Suprapubic skin (tissue), 4 donors: ENCODE data around the gene SRCAP. TPM values are rescaled to one million over a fixed set of nuclear protein-coding genes. Genes with fewer than 3 reads are reported as not detected.

ENCODE experiments used
- DNase-seq, 2 donors: peaks; one replicate each; pipeline ENCODE4 v3.0.0-alpha.2; 2019; ENCODE audit warnings: low spot score in 2 of 2
- H3K27ac ChIP-seq: fragments of 200-600 bp; sonication (generic); one replicate; pipeline ENCODE4 v1.5.1; 2019
- H3K27me3 ChIP-seq: fragments of 200-600 bp; sonication (generic); one replicate; pipeline ENCODE4 v1.5.1; 2019
- H3K36me3 ChIP-seq: fragments of 200-600 bp; sonication (generic); one replicate; pipeline ENCODE4 v1.5.1; 2019
- H3K4me1 ChIP-seq: fragments of 200-600 bp; sonication (generic); one replicate; pipeline ENCODE4 v1.5.1; 2019
- H3K4me3 ChIP-seq: fragments of 200-600 bp; sonication (generic); one replicate; pipeline ENCODE4 v1.5.1; 2019; ENCODE audit warnings: mild to moderate bottlenecking
- H3K9me3 ChIP-seq: fragments of 200-600 bp; sonication (generic); one replicate; pipeline ENCODE4 v1.5.1; 2019
- EP300 ChIP-seq: sonication (generic); formaldehyde crosslinking; IDR thresholded peaks from one replicate; pipeline ENCODE4 v1.6.1; 2017; ENCODE audit warnings: antibody characterized with exemption
- POLR2A ChIP-seq, 2 donors: fragments of 450-650 bp; IDR thresholded peaks; one replicate each; pipeline ENCODE4 v1.6.1; 2017; ENCODE audit warnings: antibody characterized with exemption in 2 of 2, mild to moderate bottlenecking in 2 of 2, moderate library complexity in 2 of 2
- POLR2AphosphoS5 ChIP-seq, 3 donors: sonication (generic); formaldehyde crosslinking; IDR thresholded peaks; one replicate each; pipeline ENCODE4 v1.6.1; 2017; ENCODE audit warnings: antibody characterized with exemption in 3 of 3
- WGBS: methylation state at CpG from one replicate; pipeline ENCODE4 v1.1.5; 2018; 5-methylcytosine and 5-hydroxymethylcytosine counted together
- total RNA-seq, 4 donors: library from RNA; depleted of rRNA; stranded (reverse); fragments of >200 nt; gene quantifications; one replicate each; pipeline ENCODE4 v1.1.0, GENCODE V29; 2016
- TF ChIP-seq, protein P1 (sequence below), 2 donors: fragments of 200-600 bp in 1 of 2; fragments of 450-650 bp in 1 of 2; sonication (generic) in 1 of 2; IDR thresholded peaks; one replicate each; pipeline ENCODE4 v1.5.1; 2016 to 2019; ENCODE audit warnings: antibody characterized with exemption in 2 of 2, mild to moderate bottlenecking in 1 of 2, moderate library complexity in 1 of 2

Gene SRCAP
- total RNA-seq, 4 donors from 2014 or later = 42.9 to 50.0 (median 44.6) TPM

GRCh38 chr16:30669026-30669902 lies 29.7 kb upstream of the SRCAP start:
- 87% methylated on average over 34 of the region's 41 CpGs for WGBS
- DNase-seq = no peak
- no peak overlapping the region for H3K4me3 ChIP-seq
- no peaks in the 10 kb centered on the region for H3K27me3 ChIP-seq
- H3K4me1 ChIP-seq = peaks cover 5% of the 10 kb centered on the region
- no peak for TF ChIP-seq POLR2AphosphoS5 (IDR thresholded peaks at IDR 0.05)
- no peak for TF ChIP-seq EP300
- no peak for TF ChIP-seq POLR2A (IDR thresholded peaks at IDR 0.05)
- TF ChIP-seq, protein P1, sequence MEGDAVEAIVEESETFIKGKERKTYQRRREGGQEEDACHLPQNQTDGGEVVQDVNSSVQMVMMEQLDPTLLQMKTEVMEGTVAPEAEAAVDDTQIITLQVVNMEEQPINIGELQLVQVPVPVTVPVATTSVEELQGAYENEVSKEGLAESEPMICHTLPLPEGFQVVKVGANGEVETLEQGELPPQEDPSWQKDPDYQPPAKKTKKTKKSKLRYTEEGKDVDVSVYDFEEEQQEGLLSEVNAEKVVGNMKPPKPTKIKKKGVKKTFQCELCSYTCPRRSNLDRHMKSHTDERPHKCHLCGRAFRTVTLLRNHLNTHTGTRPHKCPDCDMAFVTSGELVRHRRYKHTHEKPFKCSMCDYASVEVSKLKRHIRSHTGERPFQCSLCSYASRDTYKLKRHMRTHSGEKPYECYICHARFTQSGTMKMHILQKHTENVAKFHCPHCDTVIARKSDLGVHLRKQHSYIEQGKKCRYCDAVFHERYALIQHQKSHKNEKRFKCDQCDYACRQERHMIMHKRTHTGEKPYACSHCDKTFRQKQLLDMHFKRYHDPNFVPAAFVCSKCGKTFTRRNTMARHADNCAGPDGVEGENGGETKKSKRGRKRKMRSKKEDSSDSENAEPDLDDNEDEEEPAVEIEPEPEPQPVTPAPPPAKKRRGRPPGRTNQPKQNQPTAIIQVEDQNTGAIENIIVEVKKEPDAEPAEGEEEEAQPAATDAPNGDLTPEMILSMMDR (IDR thresholded peaks at IDR 0.05) = no peak
- no peak overlapping the region for H3K27ac ChIP-seq
- no peaks in the 10 kb centered on the region for H3K9me3 ChIP-seq
- H3K36me3 ChIP-seq = peaks cover 66% of the 10 kb centered on the region

DNA sequence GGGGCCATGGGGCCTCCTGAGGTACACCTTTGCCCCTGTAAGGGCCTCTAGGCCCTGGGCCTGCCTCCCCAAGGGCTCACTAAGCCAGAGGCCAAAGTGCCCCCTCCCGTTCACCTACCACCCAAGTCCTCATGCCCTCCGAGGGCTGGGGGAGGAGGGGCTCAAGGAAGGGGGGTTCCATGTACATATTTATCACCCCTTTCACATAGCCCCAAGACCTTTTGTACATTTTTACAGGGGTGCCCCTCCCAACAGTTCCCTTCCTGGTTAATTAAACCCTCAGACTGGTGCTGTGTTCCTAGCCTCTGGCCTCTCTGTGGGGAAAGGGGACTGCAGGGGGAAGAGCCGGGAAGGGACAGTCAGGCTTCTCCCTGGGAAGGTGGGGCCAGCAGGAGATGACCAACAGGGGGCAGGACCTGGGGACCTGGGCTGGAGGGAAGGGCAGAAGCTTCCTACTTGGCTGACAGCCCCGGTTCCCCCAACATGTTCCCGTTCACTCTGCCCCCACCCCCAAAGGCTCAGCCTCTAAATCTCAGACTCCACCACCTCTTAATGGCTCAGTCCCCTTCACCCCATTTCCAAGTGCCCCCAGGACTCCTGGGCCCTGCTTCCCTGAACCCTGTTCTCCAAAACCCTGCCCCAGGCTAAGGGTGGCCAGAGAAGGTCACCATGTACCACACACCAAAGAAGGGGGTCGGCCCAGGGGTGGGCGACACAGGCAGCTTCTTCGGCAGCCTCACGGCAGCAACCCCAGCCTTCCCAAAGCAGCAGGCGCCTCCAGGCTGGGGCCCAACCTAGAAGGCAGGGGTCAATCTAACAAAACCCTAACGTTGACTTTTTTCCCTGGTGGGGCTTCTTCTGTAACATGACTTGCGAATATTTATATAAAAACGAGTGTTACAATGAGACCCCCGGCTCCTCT lies 28.8 kb upstream of the SRCAP start:
- DNase-seq = no peak
- no peak for TF ChIP-seq POLR2AphosphoS5 (IDR thresholded peaks at IDR 0.05)
- TF ChIP-seq POLR2A (IDR thresholded peaks at IDR 0.05) = no peak
- no peak for TF ChIP-seq EP300
- TF ChIP-seq, protein P1 (IDR thresholded peaks at IDR 0.05) = no peak
- peaks cover 57% of the 10 kb centered on the region for H3K36me3 ChIP-seq
- no peaks in the 10 kb centered on the region for H3K27me3 ChIP-seq
- no peak overlapping the region for H3K4me3 ChIP-seq
- no peaks in the 10 kb centered on the region for H3K9me3 ChIP-seq
- no peaks in the 10 kb centered on the region for H3K4me1 ChIP-seq
- WGBS = 83% methylated on average over 14 of the region's 14 CpGs
- H3K27ac ChIP-seq = no peak overlapping the region

DNA sequence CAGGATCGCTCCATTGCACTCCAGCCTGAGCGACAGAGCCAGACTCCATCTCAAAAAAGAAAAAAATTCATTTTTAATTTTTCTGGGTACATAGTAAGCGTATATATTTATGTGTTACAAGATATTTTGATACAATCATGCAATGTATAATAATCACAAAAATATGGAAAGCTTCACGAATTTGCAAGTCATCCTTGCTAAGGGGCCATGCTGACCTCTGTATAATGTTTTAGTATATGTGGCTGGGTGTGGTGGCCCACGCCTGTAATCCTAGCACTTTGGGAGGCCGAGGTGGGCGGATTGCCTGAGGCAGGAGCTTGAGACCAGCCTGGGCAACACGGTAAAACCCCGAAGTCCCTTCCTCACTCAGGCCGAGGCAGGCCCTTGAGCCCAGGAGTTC lies 23.8 kb upstream of the SRCAP start:
- Histone ChIP-seq H3K27ac (no peak overlapping the region), H3K4me3 (no peak overlapping the region), H3K36me3 (peaks cover 7% of the 10 kb centered on the region), H3K9me3 (no peaks in the 10 kb centered on the region), H3K4me1 (no peaks in the 10 kb centered on the region), H3K27me3 (no peaks in the 10 kb centered on the region)
- no peak for DNase-seq
- TF ChIP-seq POLR2AphosphoS5 (IDR thresholded peaks at IDR 0.05) (no peak), EP300 (no peak), POLR2A (IDR thresholded peaks at IDR 0.05) (no peak)
- TF ChIP-seq, protein P1 (IDR thresholded peaks at IDR 0.05) = no peak
- 83% methylated on average over 10 of the region's 10 CpGs for WGBS

DNA sequence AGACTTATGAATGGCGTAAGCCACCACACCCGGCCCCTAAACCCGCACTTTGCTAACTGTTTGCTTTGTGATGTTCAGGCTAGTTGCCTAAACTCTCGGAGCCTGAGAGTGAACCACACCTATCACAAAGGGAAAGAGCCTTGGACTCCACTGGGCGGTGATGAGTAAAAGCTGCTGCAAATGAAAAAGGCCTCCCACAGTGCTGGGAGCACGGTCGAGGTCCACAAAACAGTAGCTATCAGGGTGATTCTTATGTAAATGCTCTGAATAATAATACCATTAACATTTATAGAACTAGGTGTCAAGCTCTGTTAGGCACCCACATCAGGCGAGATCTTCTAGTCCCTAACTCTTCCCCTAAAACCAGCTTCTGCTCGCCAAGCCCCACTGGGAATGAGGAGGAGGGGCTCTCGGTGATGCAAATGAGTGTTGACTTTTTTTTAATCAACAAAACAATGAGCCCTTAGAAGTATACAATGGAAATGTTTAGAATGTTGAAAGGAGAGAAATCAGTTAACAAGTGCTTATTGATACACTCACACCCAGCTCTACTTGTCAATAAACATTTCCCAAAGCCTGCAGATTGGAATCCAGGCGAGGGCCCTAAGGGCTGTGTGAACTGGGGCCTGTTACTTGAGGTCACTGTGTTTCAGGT lies 20.9 kb upstream of the SRCAP start:
- 78% methylated on average over 11 of the region's 11 CpGs for WGBS
- TF ChIP-seq POLR2AphosphoS5 (IDR thresholded peaks at IDR 0.05) = no peak
- no peak for TF ChIP-seq EP300
- TF ChIP-seq, protein P1 (IDR thresholded peaks at IDR 0.05) = no peak
- no peak for TF ChIP-seq POLR2A (IDR thresholded peaks at IDR 0.05)
- no peaks in the 10 kb centered on the region for H3K4me1 ChIP-seq
- no peaks in the 10 kb centered on the region for H3K36me3 ChIP-seq
- H3K9me3 ChIP-seq = no peaks in the 10 kb centered on the region
- no peak for DNase-seq
- no peak overlapping the region for H3K4me3 ChIP-seq
- no peak overlapping the region for H3K27ac ChIP-seq
- no peaks in the 10 kb centered on the region for H3K27me3 ChIP-seq
